ENCODE results near the gene PHACTR4. TPM values are rescaled to one million over a fixed set of nuclear protein-coding genes. Genes with fewer than 3 reads are reported as not detected.

The PHACTR4 gene
- polyA plus RNA-seq, 1 donor (not counting 4 experiments of a cell fraction or from before 2014, with no cell fraction given) = 12.2 TPM

GRCh38 chr1:28441674-28442073 lies 72.1 kb downstream of the PHACTR4 start:
- no peak for FAIRE-seq
- Histone ChIP-seq H3K4me3 (ENCODE audit: control insufficient read depth in 2 of 3, extremely low read depth in 1 of 3, insufficient read depth in 2 of 3, low read depth in 1 of 3, low read length in 3 of 3) (no peak overlapping the region), H3K27me3 (ENCODE audit: control insufficient read depth, extremely low read depth, insufficient read depth, low read length) (no peaks in the 10 kb centered on the region), H3K79me2 (ENCODE audit: control insufficient read depth, insufficient read depth, low read length) (peaks cover 11% of the 10 kb centered on the region), H3K4me1 (ENCODE audit: control insufficient read depth, extremely low read depth, insufficient read depth, low read length) (peaks cover 25% of the 10 kb centered on the region), H3K9ac (ENCODE audit: control insufficient read depth, extremely low read depth, insufficient read depth, low read length) (no peak overlapping the region), H3K4me2 (ENCODE audit: control insufficient read depth, extremely low read depth, insufficient read depth, low read depth, low read length) (no peak overlapping the region), H4K20me1 (ENCODE audit: control insufficient read depth, extremely low read depth, insufficient read depth, low read length) (no peaks in the 10 kb centered on the region), H3K9me1 (ENCODE audit: control insufficient read depth, extremely low read depth, insufficient read depth, low read length) (no peaks in the 10 kb centered on the region), H2AFZ (ENCODE audit: control insufficient read depth, low read length) (no peak overlapping the region), H3K9me3 (ENCODE audit: control insufficient read depth, low read depth, low read length) (no peaks in the 10 kb centered on the region), H3K36me3 (ENCODE audit: control insufficient read depth in 2 of 2, extremely low read depth in 1 of 2, insufficient read depth in 2 of 2, low read length in 2 of 2) (no peaks in the 10 kb centered on the region), H3K27ac (ENCODE audit: control insufficient read depth, insufficient read depth, low read length) (no peak overlapping the region)
- dilution Hi-C loops (cut with MboI; ENCODE audit: extremely low pct_ligation_motif_present, low sequenced_read_pairs) = no loop called here
- no peak for DNase-seq (ENCODE audit: low read depth, low spot score)
- TF ChIP-seq EZH2 (IDR thresholded peaks at IDR 0.05; ENCODE audit: low read length) = no peak
- TF ChIP-seq, protein P1, sequence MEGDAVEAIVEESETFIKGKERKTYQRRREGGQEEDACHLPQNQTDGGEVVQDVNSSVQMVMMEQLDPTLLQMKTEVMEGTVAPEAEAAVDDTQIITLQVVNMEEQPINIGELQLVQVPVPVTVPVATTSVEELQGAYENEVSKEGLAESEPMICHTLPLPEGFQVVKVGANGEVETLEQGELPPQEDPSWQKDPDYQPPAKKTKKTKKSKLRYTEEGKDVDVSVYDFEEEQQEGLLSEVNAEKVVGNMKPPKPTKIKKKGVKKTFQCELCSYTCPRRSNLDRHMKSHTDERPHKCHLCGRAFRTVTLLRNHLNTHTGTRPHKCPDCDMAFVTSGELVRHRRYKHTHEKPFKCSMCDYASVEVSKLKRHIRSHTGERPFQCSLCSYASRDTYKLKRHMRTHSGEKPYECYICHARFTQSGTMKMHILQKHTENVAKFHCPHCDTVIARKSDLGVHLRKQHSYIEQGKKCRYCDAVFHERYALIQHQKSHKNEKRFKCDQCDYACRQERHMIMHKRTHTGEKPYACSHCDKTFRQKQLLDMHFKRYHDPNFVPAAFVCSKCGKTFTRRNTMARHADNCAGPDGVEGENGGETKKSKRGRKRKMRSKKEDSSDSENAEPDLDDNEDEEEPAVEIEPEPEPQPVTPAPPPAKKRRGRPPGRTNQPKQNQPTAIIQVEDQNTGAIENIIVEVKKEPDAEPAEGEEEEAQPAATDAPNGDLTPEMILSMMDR (optimal IDR thresholded peaks at IDR 0.05 in 1 of 3, IDR thresholded peaks at IDR 0.05 in 1 of 3, conservative IDR thresholded peaks at IDR 0.05 in 1 of 3; ENCODE audit: extremely low read depth in 1 of 3, insufficient read depth in 2 of 3, low read length in 3 of 3) = no peak

- H3K36me3 ChIP-seq (ENCODE audit: control insufficient read depth in 2 of 2, extremely low read depth in 1 of 2, insufficient read depth in 2 of 2, low read length in 2 of 2) = no peaks in the 10 kb centered on the region
- peaks cover 14% of the 10 kb centered on the region for H3K4me1 ChIP-seq (ENCODE audit: control insufficient read depth, extremely low read depth, insufficient read depth, low read length)
- no peaks in the 10 kb centered on the region for H4K20me1 ChIP-seq (ENCODE audit: control insufficient read depth, extremely low read depth, insufficient read depth, low read length)
- H3K4me2 ChIP-seq (ENCODE audit: control insufficient read depth, extremely low read depth, insufficient read depth, low read depth, low read length) = no peak overlapping the region
- no peak for TF ChIP-seq EZH2 (IDR thresholded peaks at IDR 0.05; ENCODE audit: low read length)
- TF ChIP-seq, protein P1 (optimal IDR thresholded peaks at IDR 0.05 in 1 of 3, IDR thresholded peaks at IDR 0.05 in 1 of 3, conservative IDR thresholded peaks at IDR 0.05 in 1 of 3; ENCODE audit: extremely low read depth in 1 of 3, insufficient read depth in 2 of 3, low read length in 3 of 3) = no peak
- FAIRE-seq = no peak
- peaks cover 12% of the 10 kb centered on the region for H3K79me2 ChIP-seq (ENCODE audit: control insufficient read depth, insufficient read depth, low read length)
- no peaks in the 10 kb centered on the region for H3K9me1 ChIP-seq (ENCODE audit: control insufficient read depth, extremely low read depth, insufficient read depth, low read length)
- no peaks in the 10 kb centered on the region for H3K27me3 ChIP-seq (ENCODE audit: control insufficient read depth, extremely low read depth, insufficient read depth, low read length)
- no peaks in the 10 kb centered on the region for H3K9me3 ChIP-seq (ENCODE audit: control insufficient read depth, low read depth, low read length)
- H3K4me3 ChIP-seq (ENCODE audit: control insufficient read depth in 2 of 3, extremely low read depth in 1 of 3, insufficient read depth in 2 of 3, low read depth in 1 of 3, low read length in 3 of 3) = no peak overlapping the region
- peak overlapping the region; percentile 13 for H3K27ac ChIP-seq (ENCODE audit: control insufficient read depth, insufficient read depth, low read length)
- H2AFZ ChIP-seq (ENCODE audit: control insufficient read depth, low read length) = no peak overlapping the region
- no peak overlapping the region for H3K9ac ChIP-seq (ENCODE audit: control insufficient read depth, extremely low read depth, insufficient read depth, low read length)
- DNase-seq (ENCODE audit: low read depth, low spot score) = no peak
- dilution Hi-C loops (cut with MboI; ENCODE audit: extremely low pct_ligation_motif_present, low sequenced_read_pairs) = no loop called here
Measured at GRCh38 chr1:28443550-28443949, 74.0 kb downstream of the PHACTR4 start.

All from keratinocyte (primary cell).